GM18505 (cell line): ENCODE results near the gene MSL2.

Experiments used
- ATAC-seq: cut with Tn5 transposase; IDR thresholded peaks from one replicate; pipeline ENCODE4 v1.9.1; 2021; ENCODE audit not compliant: unreplicated experiment
- POLR2A ChIP-seq: IDR thresholded peaks from 4 replicates; pipeline ENCODE4 v1.6.1; 2011; ENCODE audit warnings: borderline replicate concordance; ENCODE audit not compliant: insufficient read depth, insufficient read length; ENCODE audit errors: extremely low read depth

Gene MSL2

GRCh38 chr3:136106101-136106500, 90.0 kb downstream of the MSL2 start:
- no peak for TF ChIP-seq POLR2A
- ATAC-seq: no peak

GRCh38 chr3:136105044-136105443, 91.1 kb downstream of the MSL2 start:
- no peak for TF ChIP-seq POLR2A
- ATAC-seq: no peak
